ENCODE measurements around the gene VPS37B. TPM values are rescaled to one million over a fixed set of nuclear protein-coding genes. Genes with fewer than 3 reads are reported as not detected.

The VPS37B gene
- total RNA-seq, 1 donor from 2014 or later: 36.3 TPM

DNA sequence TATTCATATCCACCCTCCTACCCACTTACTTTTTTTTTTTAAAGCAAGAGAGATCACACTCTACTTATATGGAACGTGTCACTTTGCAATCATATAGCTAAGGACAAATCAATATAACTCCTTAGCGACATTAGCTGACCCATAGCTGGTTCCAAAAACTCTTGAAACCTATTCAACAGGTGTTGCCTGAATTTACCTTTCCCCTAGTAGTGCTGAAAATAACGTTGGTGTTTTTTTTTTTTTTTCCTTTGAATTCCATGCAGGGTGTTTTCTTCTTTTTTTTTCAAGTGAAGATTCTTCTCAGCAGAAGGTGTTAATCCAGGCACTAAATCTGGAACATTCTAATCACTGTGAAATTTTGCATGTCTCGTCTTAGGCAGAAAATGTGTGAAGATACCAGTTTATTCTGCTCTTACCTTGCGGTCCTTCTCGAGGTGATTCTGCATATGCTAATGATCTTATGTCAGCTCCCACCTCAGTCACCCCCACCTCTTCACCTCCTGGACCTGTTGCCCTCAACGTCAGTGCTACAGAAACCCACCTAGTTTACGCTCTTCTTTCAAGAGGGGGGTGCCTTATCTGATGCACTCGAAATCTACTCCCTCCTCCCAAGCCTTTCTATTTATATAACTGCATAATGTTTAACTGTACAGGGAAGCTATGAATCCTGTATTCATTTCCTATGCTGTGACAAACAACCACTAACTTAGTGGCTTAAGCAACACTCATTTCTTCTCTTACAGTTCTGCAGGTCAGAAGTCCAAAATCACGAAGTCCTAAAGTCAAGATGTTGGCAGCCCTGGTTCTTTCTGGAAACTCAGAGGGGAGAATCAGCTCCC lies 7.1 kb upstream of the VPS37B start:
- TF ChIP-seq, protein P1, sequence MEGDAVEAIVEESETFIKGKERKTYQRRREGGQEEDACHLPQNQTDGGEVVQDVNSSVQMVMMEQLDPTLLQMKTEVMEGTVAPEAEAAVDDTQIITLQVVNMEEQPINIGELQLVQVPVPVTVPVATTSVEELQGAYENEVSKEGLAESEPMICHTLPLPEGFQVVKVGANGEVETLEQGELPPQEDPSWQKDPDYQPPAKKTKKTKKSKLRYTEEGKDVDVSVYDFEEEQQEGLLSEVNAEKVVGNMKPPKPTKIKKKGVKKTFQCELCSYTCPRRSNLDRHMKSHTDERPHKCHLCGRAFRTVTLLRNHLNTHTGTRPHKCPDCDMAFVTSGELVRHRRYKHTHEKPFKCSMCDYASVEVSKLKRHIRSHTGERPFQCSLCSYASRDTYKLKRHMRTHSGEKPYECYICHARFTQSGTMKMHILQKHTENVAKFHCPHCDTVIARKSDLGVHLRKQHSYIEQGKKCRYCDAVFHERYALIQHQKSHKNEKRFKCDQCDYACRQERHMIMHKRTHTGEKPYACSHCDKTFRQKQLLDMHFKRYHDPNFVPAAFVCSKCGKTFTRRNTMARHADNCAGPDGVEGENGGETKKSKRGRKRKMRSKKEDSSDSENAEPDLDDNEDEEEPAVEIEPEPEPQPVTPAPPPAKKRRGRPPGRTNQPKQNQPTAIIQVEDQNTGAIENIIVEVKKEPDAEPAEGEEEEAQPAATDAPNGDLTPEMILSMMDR (IDR thresholded peaks at IDR 0.05): no peak
- DNase-seq (no peak), ATAC-seq (no peak)
- H3K27ac ChIP-seq: no peak overlapping the region
- no peaks in the 10 kb centered on the region for H3K36me3 ChIP-seq
- H3K4me1 ChIP-seq: no peaks in the 10 kb centered on the region
- no peaks in the 10 kb centered on the region for H3K27me3 ChIP-seq
- intact Hi-C loops (cut with DNase I): no loop called here
- no peaks in the 10 kb centered on the region for H3K9me3 ChIP-seq
- H3K4me3 ChIP-seq: no peak overlapping the region

DNA sequence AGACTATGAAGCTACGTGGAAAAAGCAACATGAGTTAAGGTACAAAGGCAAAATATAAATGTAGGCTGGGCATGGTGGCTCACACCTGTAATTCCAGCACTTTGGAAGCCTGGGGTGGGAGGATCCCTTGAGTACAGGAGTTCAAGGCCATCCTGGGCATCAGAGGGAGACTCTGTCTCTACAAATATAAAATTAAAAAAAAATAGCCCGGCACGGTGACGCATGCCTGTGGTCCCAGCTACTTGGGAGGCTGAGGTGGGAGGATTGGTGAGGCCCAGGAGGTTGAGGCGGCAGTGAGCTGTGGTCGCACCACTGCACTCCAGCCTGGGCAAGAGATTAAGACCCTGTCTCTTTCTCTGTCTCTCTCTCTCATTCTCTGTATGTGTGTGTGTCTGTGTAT lies 4.0 kb upstream of the VPS37B start:
- TF ChIP-seq, protein P1 (IDR thresholded peaks at IDR 0.05): no peak
- Histone ChIP-seq H3K9me3 (no peaks in the 10 kb centered on the region), H3K4me3 (no peak overlapping the region), H3K27me3 (no peaks in the 10 kb centered on the region), H3K36me3 (no peaks in the 10 kb centered on the region), H3K27ac (no peak overlapping the region), H3K4me1 (peaks cover 2% of the 10 kb centered on the region)
- DNase-seq (no peak), ATAC-seq (no peak)
- intact Hi-C loops (cut with DNase I): no loop called here

DNA sequence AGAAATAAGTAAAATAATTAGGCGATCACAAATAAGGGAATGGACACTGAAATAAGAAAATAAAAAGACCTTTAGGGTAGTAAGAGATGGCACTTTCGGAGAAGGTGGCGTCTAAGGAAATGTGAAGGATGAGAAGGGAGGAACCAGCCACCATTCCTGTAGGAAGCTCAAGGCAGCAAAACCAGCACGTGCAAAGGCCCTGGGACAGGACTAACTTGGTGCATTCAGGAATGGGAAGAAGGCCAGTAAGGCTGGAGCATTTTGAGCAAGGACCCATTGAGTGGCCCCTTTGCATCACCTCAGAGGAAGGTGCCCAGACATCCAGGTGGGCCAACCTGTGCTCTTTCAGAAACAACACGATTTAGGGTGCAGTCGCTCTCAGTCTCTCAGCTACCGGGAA lies 738 bp upstream of the VPS37B start:
- DNase-seq: no peak
- no peaks in the 10 kb centered on the region for H3K36me3 ChIP-seq
- H3K27ac ChIP-seq: peak overlapping the region; percentile 93
- H3K27me3 ChIP-seq: no peaks in the 10 kb centered on the region
- no peak for ATAC-seq
- H3K9me3 ChIP-seq: no peaks in the 10 kb centered on the region
- intact Hi-C loops (cut with DNase I): no loop called here
- TF ChIP-seq, protein P1 (IDR thresholded peaks at IDR 0.05): no peak
- H3K4me3 ChIP-seq: no peak overlapping the region
- H3K4me1 ChIP-seq: peaks cover 32% of the 10 kb centered on the region

DNA sequence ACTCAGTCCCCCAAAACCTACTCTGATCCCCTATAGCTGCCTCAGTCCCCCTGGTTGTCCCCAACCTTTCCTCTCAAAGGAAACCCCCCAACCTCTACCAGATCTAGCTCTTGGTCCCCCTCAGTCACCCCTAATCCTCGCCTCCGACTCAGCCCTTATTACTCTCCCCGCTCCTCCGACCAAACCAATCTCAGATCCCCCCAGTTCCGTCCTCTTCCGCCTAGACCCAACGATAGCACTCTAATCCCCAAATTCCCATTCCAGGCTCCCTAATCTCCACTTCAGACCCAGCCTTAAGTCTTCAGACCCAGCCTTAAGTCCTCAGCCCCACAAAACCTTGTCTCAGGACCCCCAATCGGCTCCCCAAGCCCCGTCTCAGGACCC lies 612 bp downstream of the VPS37B start:
- H3K36me3 ChIP-seq: no peaks in the 10 kb centered on the region
- H3K4me3 ChIP-seq: peak overlapping the region; percentile 75
- intact Hi-C loops (cut with DNase I): no loop called here
- H3K27ac ChIP-seq: peak overlapping the region; percentile 93
- no peaks in the 10 kb centered on the region for H3K9me3 ChIP-seq
- H3K4me1 ChIP-seq: peaks cover 46% of the 10 kb centered on the region
- TF ChIP-seq, protein P1 (IDR thresholded peaks at IDR 0.05): no peak
- ATAC-seq (peak; percentile 10), DNase-seq (no peak)
- no peaks in the 10 kb centered on the region for H3K27me3 ChIP-seq

DNA sequence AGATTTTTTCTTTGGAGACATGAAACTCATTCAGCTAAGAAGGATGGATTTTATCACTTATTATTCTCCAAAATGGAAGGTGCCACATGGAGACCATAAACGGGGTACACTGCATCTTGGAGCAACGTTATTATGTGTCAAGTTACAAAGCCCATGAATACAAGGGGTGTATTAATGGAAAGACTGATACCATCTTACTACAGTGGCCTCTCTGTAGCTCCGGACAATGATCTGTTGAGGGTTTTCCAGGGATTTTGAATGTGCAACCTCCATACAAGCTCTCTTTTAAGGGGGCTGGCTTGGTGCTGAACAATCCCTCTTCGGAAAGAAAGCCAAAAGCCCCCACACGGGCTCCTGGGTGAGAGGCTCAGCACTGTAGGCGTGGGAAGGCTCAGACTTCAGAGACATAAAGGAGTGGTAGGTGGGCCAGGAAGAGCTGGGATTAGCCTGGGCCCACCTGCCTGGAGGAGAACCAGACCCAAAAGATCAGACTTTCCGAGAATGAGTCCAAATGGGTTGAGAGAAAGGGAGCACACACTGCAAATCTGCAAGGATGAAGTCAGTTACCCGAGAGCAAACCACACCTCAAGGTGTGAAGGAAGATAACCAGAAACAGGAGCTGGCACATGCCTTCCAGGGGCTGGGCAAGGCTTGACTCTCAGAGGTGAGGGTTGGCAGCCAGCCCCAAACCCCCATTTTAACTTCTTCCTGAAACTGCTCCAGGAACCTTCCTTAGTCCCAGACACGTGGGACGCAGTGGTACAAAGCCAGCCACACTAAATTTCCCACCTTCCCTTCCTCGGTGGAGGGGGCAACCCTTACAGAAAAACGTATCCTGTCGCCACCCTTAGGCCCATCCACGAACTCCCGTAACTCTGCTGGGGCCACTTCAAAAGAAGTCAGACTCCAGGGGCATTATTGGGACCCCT lies 1.5 kb downstream of the VPS37B start:
- peak overlapping the region; percentile 93 for H3K27ac ChIP-seq
- TF ChIP-seq, protein P1 (IDR thresholded peaks at IDR 0.05): no peak
- peaks cover 54% of the 10 kb centered on the region for H3K4me1 ChIP-seq
- intact Hi-C loops (cut with DNase I): no loop called here
- peak; percentile 73 for DNase-seq
- peak overlapping the region; percentile 75 for H3K4me3 ChIP-seq
- H3K27me3 ChIP-seq: no peaks in the 10 kb centered on the region
- peak; percentile 57 for ATAC-seq
- no peaks in the 10 kb centered on the region for H3K36me3 ChIP-seq
- H3K9me3 ChIP-seq: no peaks in the 10 kb centered on the region
